T-cell (primary cell): Measurements from ENCODE around the gene PTS. TPM values are rescaled to one million over a fixed set of nuclear protein-coding genes. Genes with fewer than 3 reads are reported as not detected.

Source experiments
- ATAC-seq, 4 experiments: fragments of 200-7000 bp in 3 of 4; fragments of 150-1000 bp in 1 of 4; cut with Tn5 transposase; replicated peaks in 1 of 4; 1 replicate in 3 of 4; 2 replicates in 1 of 4; pipeline ENCODE4 v1.10.0; 2021; ENCODE audit warnings: moderate library complexity in 3 of 4, mild to moderate bottlenecking in 2 of 4, moderate number of reproducible peaks in 1 of 4
- CTCF ChIA-PET, 2 donors: fragments of 300-600 bp; sonication (Branson Sonifier 250); formaldehyde crosslinking; loops; one replicate each; lab custom pipeline; 2022; ENCODE audit warnings: antibody characterized with exemption in 2 of 2; lab: Charles Lee
- POLR2A ChIA-PET, 2 donors: fragments of 300-600 bp; sonication (Branson Sonifier 250); formaldehyde crosslinking; loops; one replicate each; lab custom pipeline; 2022; ENCODE audit warnings: antibody characterized with exemption in 2 of 2; lab: Charles Lee
- DNase-seq, 35 experiments: peaks; one replicate each; pipeline versions ENCODE4 v3.0.0 to v3.0.0-alpha.2; 2013 to 2023
- H3K27ac ChIP-seq: one replicate; pipeline ENCODE4 v1.5.1; 2013; ENCODE audit warnings: low read length
- H3K27me3 ChIP-seq, 2 experiments: replicated peaks in 1 of 2; 1 replicate in 1 of 2; 2 replicates in 1 of 2; pipeline versions ENCODE4 v1.6.1 to v1.7.0; 2013; ENCODE audit warnings: low read length in 1 of 2, mixed read lengths in 1 of 2; ENCODE audit not compliant: control insufficient read depth in 2 of 2, insufficient read depth in 2 of 2; ENCODE audit errors: extremely low read depth in 1 of 2
- H3K36me3 ChIP-seq, 2 donors: 1 replicate in 1 of 2; 2 replicates in 1 of 2; pipeline versions ENCODE4 v1.6.1 to v1.7.0; 2013; ENCODE audit warnings: low read length in 1 of 2; ENCODE audit not compliant: control insufficient read depth in 2 of 2, insufficient read depth in 1 of 2; ENCODE audit errors: extremely low read depth in 1 of 2
- H3K4me1 ChIP-seq, 2 experiments: 1 replicate in 1 of 2; 2 replicates in 1 of 2; pipeline versions ENCODE4 v1.6.1 to v1.7.0; 2013; ENCODE audit warnings: low read length in 2 of 2, mixed read lengths in 1 of 2; ENCODE audit not compliant: insufficient read depth in 2 of 2, control insufficient read depth in 1 of 2; ENCODE audit errors: extremely low read depth in 1 of 2
- H3K4me3 ChIP-seq, 2 donors: 1 replicate in 1 of 2; 2 replicates in 1 of 2; pipeline versions ENCODE4 v1.5.1 to v1.7.0; 2013; ENCODE audit warnings: mild to moderate bottlenecking in 2 of 2, low read length in 1 of 2, moderate library complexity in 1 of 2; ENCODE audit not compliant: control insufficient read depth in 1 of 2; ENCODE audit errors: extremely low read depth in 1 of 2
- H3K9me3 ChIP-seq: 2 replicates; pipeline ENCODE4 v1.7.0; 2013
- H3K27ac Mint-ChIP-seq, 2 donors: one replicate each; pipeline ENCODE4 v1.8.0; 2020 to 2021; ENCODE audit warnings: mild to moderate bottlenecking in 2 of 2, mixed read lengths in 2 of 2
- H3K27me3 Mint-ChIP-seq, 2 donors: one replicate each; pipeline ENCODE4 v1.8.0; 2021 to 2022; ENCODE audit warnings: mixed read lengths in 2 of 2
- H3K36me3 Mint-ChIP-seq: one replicate; pipeline ENCODE4 v1.8.0; 2021; ENCODE audit warnings: mixed read lengths
- H3K4me1 Mint-ChIP-seq, 3 donors: one replicate each; pipeline ENCODE4 v1.8.0; 2020 to 2022; ENCODE audit warnings: mixed read lengths in 3 of 3, mild to moderate bottlenecking in 1 of 3
- H3K4me3 Mint-ChIP-seq, 3 donors: one replicate each; pipeline ENCODE4 v1.8.0; 2020 to 2022; ENCODE audit warnings: mild to moderate bottlenecking in 3 of 3, mixed read lengths in 3 of 3, moderate library complexity in 3 of 3
- H3K9me3 Mint-ChIP-seq, 3 donors: one replicate each; pipeline ENCODE4 v1.8.0; 2020 to 2022; ENCODE audit warnings: mixed read lengths in 3 of 3
- WGBS: methylation state at CpG from one replicate; pipeline ENCODE4 v1.1.5; 2013; ENCODE audit warnings: missing lambda C conversion rate; ENCODE audit not compliant: insufficient coverage; 5-methylcytosine and 5-hydroxymethylcytosine counted together
- total RNA-seq, 35 experiments: library from RNA in 6 of 35; stranded (reverse) in 6 of 35; fragments of 120-200 nt in 1 of 35; gene quantifications; one replicate each; pipeline versions ENCODE4 v1.2.1 to v1.2.4 and lab custom pipeline; 2013 to 2026

Gene PTS
- total RNA-seq, 5 donors from 2014 or later (not counting 1 experiment from before 2014, with no cell fraction given): 15.1 to 65.8 (median 21.0) TPM

DNA sequence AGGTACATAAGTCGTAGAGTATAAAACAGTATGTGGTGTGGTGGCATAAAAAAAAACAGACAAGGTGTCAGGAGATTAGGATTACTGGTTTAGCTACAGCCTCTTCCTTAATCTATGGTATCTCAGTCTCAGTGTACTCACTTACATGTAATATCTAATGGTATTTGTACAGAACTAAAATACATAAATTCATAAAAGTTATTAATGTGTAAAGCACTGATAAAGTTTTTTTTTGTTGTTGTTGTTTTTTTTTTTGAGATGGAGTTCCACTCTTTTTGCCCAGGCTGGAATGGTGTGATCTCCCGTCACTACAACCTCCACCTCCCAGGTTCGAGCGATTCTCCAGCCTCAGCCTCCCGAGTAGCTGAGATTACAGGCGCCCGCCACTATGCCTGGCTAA is 2.9 kb downstream of the PTS start:
- peaks cover 41% of the 10 kb centered on the region for H3K36me3 Mint-ChIP-seq
- POLR2A ChIA-PET: interaction anchor here (0.5 to 0.8 kb wide), 3 partner anchors 9 to 59 kb away, joined by 3 to 7 read pairs (median 3); no protein-coding TSS in a partner anchor
- no peak overlapping the region for H3K4me3 Mint-ChIP-seq
- H3K4me1 Mint-ChIP-seq: peaks cover 16 to 33% (median 30%) of the 10 kb centered on the region in 3 donors
- no peak for ATAC-seq
- no peaks in the 10 kb centered on the region for H3K9me3 Mint-ChIP-seq
- CTCF ChIA-PET: interaction anchor here in 1 of 2 donors (1.0 kb wide), 1 partner anchor 50 kb away, joined by 9 read pairs; no protein-coding TSS in a partner anchor
- WGBS: no CpG with 5 or more reads among the region's 7 CpGs
- Histone ChIP-seq H3K36me3 (peaks cover 9 to 31% of the 10 kb centered on the region in 2 donors), H3K4me1 (peaks cover 13 to 17% of the 10 kb centered on the region in 2 experiments), H3K27ac (no peak overlapping the region), H3K27me3 (no peaks in the 10 kb centered on the region), H3K9me3 (no peaks in the 10 kb centered on the region), H3K4me3 (no peak overlapping the region)
- no peaks in the 10 kb centered on the region for H3K27me3 Mint-ChIP-seq
- no peak for DNase-seq
- H3K27ac Mint-ChIP-seq: no peak overlapping the region

DNA sequence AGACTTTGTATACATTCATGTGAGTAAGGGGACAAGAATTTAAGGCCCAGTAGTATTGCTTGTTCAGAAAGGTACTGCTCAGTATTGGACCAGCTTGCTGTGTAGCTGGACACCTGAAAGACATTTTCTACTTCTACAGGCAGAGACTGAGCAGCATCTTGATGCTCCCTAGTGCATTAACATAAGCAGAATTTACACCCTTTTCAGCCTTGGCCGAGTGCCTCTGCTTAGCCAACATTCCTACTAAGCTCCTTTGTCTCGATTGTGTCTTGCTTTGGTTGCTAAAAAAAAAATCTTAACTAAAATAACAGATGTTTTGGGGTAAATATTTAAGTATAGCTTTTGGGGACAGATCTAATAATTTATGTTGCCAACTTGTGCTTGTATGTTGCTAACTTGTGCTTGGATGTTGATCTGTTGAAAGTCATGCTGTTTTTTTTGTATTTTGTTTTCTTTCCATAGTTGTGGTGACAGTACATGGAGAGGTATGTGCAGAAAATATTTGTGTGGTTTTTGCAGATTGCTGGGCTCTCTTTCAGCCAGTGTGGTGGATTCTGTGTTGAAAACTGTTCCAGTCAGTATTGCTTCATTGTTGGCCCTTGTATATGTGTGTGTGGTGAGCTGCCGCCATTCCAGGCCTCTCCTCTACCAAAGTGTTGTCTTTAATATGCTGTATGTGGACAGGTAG is 3.7 kb downstream of the PTS start:
- H3K4me3 Mint-ChIP-seq: no peak overlapping the region
- H3K27ac ChIP-seq: no peak overlapping the region
- no peak for ATAC-seq
- H3K4me1 ChIP-seq: peaks cover 13 to 17% of the 10 kb centered on the region in 2 experiments
- ChIA-PET POLR2A (interaction anchor here in 1 of 2 donors (0.5 to 0.7 kb wide), 2 partner anchors 8 to 58 kb away, joined by 3 to 7 read pairs; no protein-coding TSS in a partner anchor), CTCF (interaction anchor here (0.5 to 1.2 kb wide), 4 partner anchors 9 to 1060 kb away, joined by 3 to 9 read pairs (median 4); no protein-coding TSS in a partner anchor)
- no peaks in the 10 kb centered on the region for H3K27me3 Mint-ChIP-seq
- H3K36me3 ChIP-seq: peaks cover 9 to 35% of the 10 kb centered on the region in 2 donors
- no peaks in the 10 kb centered on the region for H3K9me3 ChIP-seq
- no CpG with 5 or more reads among the region's 3 CpGs for WGBS
- no peak for DNase-seq
- no peak overlapping the region for H3K4me3 ChIP-seq
- peaks cover 16 to 31% (median 30%) of the 10 kb centered on the region in 3 donors for H3K4me1 Mint-ChIP-seq
- H3K36me3 Mint-ChIP-seq: peaks cover 45% of the 10 kb centered on the region
- H3K27me3 ChIP-seq: no peaks in the 10 kb centered on the region
- no peak overlapping the region for H3K27ac Mint-ChIP-seq
- H3K9me3 Mint-ChIP-seq: no peaks in the 10 kb centered on the region

DNA sequence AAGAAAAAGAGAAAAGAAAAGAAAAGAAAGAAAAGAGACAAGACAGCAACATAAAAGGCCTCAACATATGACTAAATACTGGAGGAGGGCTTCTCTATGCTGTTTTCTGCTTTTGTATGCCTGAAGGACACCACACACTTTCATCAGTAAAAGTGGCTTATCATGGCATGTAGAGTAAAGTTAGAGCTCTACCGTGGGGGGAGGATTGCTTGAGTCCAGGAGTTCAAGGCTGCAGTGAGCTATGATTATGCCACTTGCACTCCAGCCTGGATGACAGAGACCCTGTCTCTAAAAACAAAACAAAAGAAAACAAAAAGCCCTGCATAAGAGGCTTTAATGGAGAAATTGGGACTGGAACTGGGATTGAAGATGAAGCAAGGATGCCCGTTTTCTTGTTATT is 5.7 kb downstream of the PTS start:
- Histone ChIP-seq H3K9me3 (no peaks in the 10 kb centered on the region), H3K27ac (no peak overlapping the region), H3K27me3 (no peaks in the 10 kb centered on the region), H3K4me3 (no peak overlapping the region), H3K4me1 (peaks cover 7 to 8% of the 10 kb centered on the region in 2 experiments), H3K36me3 (peaks cover 16 to 51% of the 10 kb centered on the region in 2 donors)
- Mint-ChIP-seq H3K27me3 (no peaks in the 10 kb centered on the region), H3K36me3 (peaks cover 60% of the 10 kb centered on the region), H3K4me1 (peaks cover 14 to 24% (median 21%) of the 10 kb centered on the region in 3 donors), H3K4me3 (no peak overlapping the region), H3K9me3 (no peaks in the 10 kb centered on the region), H3K27ac (no peak overlapping the region)
- ChIA-PET POLR2A (interaction anchor here (0.6 to 1.0 kb wide), 2 partner anchors 159 to 1573 kb away, joined by 3 to 6 read pairs; no protein-coding TSS in a partner anchor), CTCF (interaction anchor here (0.6 to 2.1 kb wide), 5 partner anchors 11 to 357 kb away, joined by 3 to 15 read pairs (median 3); no protein-coding TSS in a partner anchor)
- WGBS: no CpG with 5 or more reads among the region's 2 CpGs
- DNase-seq (no peak), ATAC-seq (no peak)

DNA sequence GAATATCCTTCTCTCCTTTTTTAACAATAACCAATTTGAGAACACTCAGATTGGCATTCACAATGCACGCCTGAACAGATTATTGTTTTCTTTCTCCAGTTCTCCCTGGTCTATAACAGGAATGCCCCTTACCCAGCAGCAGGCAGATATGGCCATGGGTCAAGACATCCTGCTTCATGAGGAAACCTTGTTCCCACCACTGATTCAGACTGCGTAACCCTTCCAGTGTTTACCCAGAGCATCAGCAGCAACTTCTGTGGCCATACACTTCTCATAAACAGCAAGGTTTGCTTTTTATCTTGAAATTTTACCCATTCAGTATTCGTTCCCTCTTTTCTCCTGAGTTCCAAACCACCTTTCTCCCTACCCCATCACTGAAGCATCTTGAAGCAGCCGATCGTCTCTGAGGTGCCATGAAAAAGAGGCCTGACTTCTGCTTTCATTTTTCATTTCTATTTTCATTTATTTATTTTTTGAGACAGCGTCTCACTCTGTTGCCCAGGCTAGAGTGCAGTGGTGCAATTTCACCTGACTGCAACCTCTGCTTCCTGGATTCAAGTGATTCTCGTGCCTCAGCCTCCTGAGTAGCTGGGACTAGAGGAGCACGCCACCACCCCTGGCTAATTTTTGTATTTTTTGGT is 9.6 kb downstream of the PTS start:
- Histone ChIP-seq H3K4me1 (no peaks in the 10 kb centered on the region), H3K27ac (no peak overlapping the region), H3K27me3 (no peaks in the 10 kb centered on the region), H3K9me3 (no peaks in the 10 kb centered on the region), H3K36me3 (peaks cover 13 to 58% of the 10 kb centered on the region in 2 donors), H3K4me3 (no peak overlapping the region)
- Mint-ChIP-seq H3K4me1 (no peaks in the 10 kb centered on the region), H3K36me3 (peaks cover 70% of the 10 kb centered on the region), H3K9me3 (no peaks in the 10 kb centered on the region), H3K27me3 (no peaks in the 10 kb centered on the region), H3K4me3 (no peak overlapping the region), H3K27ac (no peak overlapping the region)
- no peak for DNase-seq
- 98% methylated on average over 8 of the region's 8 CpGs for WGBS
- ChIA-PET CTCF (no interaction called here), POLR2A (no interaction called here)
- ATAC-seq: no peak

DNA sequence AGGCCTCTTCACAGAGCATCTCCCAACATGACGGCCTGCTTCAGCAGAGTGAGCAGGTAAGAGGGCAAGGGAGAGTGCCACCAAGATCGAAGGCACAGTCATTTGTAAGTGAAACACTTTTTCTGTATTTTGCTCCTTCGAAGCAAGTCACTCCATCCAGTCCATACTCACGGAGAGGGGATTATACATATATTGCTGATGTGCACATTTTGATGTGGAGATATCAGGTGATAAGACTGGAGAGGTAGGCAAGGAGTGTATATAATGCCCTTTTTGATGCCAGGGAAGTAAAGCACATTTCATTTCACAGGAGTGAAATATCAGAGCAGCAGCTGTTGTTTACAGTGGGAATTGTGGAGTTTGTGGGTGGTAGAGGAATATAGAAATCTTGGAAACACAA is 11.2 kb downstream of the PTS start:
- Histone ChIP-seq H3K9me3 (no peaks in the 10 kb centered on the region), H3K4me3 (no peak overlapping the region), H3K27ac (no peak overlapping the region), H3K27me3 (no peaks in the 10 kb centered on the region), H3K36me3 (peaks cover 7 to 55% of the 10 kb centered on the region in 2 donors), H3K4me1 (no peaks in the 10 kb centered on the region)
- no CpG with 5 or more reads among the region's 4 CpGs for WGBS
- ChIA-PET CTCF (no interaction called here), POLR2A (interaction anchor here in 1 of 2 donors (0.6 kb wide), 1 partner anchor 49 kb away, joined by 3 read pairs; no protein-coding TSS in a partner anchor)
- ATAC-seq (no peak), DNase-seq (no peak)
- no peaks in the 10 kb centered on the region for H3K9me3 Mint-ChIP-seq
- H3K4me1 Mint-ChIP-seq: no peaks in the 10 kb centered on the region
- H3K27me3 Mint-ChIP-seq: no peaks in the 10 kb centered on the region
- no peak overlapping the region for H3K27ac Mint-ChIP-seq
- peaks cover 63% of the 10 kb centered on the region for H3K36me3 Mint-ChIP-seq
- H3K4me3 Mint-ChIP-seq: no peak overlapping the region

DNA sequence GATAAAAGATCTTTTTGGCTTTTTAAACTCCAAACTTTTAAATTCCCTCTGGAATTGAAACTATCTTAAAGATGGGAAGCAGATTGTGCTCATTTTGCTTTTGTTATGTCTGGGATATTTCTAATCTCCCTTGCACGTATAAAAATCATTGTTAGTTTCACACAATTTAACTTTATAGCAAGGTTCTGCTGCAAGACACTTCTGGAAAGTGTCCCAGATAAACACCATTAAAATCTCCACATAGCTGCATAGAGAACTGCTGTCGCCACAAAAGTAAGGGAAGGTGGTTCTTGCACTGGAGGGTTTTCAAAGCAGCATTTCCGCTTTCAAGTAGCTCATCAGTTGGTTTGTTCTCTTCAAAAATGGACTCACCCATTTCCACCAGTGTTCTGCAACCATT is 11.8 kb downstream of the PTS start:
- no peaks in the 10 kb centered on the region for H3K4me1 Mint-ChIP-seq
- no peak overlapping the region for H3K4me3 Mint-ChIP-seq
- CTCF ChIA-PET: interaction anchor here in 1 of 2 donors (0.5 kb wide), 1 partner anchor 40 kb away, joined by 3 read pairs; no protein-coding TSS in a partner anchor
- no peaks in the 10 kb centered on the region for H3K4me1 ChIP-seq
- POLR2A ChIA-PET: interaction anchor here in 1 of 2 donors (0.6 kb wide), 2 partner anchors 9 to 49 kb away, joined by 3 to 7 read pairs; no protein-coding TSS in a partner anchor
- H3K9me3 Mint-ChIP-seq: no peaks in the 10 kb centered on the region
- H3K36me3 ChIP-seq: peaks cover 7 to 49% of the 10 kb centered on the region in 2 donors
- H3K9me3 ChIP-seq: no peaks in the 10 kb centered on the region
- H3K27ac Mint-ChIP-seq: no peak overlapping the region
- H3K27me3 ChIP-seq: no peaks in the 10 kb centered on the region
- no peaks in the 10 kb centered on the region for H3K27me3 Mint-ChIP-seq
- H3K36me3 Mint-ChIP-seq: peaks cover 65% of the 10 kb centered on the region
- no CpG with 5 or more reads among the region's 3 CpGs for WGBS
- no peak overlapping the region for H3K4me3 ChIP-seq
- DNase-seq (no peak), ATAC-seq (no peak)
- H3K27ac ChIP-seq: no peak overlapping the region
